ENCODE data around the gene TIMELESS.
"Not testable (repeated sequence)": the region's sequence is repeated elsewhere in the genome, so short reads cannot be mapped to it uniquely, and the experiment has no call there.

Gene TIMELESS

GRCh38 chr12:56448860-56449621 lies at the start of gene TIMELESS:
Gene TIMELESS (minus strand): TSS chr12:56449426. CDS start chr12:56434170, 15,256 bp downstream.
- peak; percentile 82 for DNase-seq (ENCODE audit: low spot score)

- DNase-seq (ENCODE audit: low spot score) = not testable (repeated sequence)
Measured at GRCh38 chr12:56498126-56498902, 49.1 kb upstream of the TIMELESS start.

GRCh38 chr12:56496704-56497103 lies 47.5 kb upstream of the TIMELESS start:
- peak; percentile 54 for DNase-seq (ENCODE audit: low spot score)

- not testable (repeated sequence) for DNase-seq (ENCODE audit: low spot score)
Measured at GRCh38 chr12:56494481-56494880, 45.3 kb upstream of the TIMELESS start.

- DNase-seq (ENCODE audit: low spot score) = not testable (repeated sequence)
Measured at GRCh38 chr12:56494106-56494415, 44.8 kb upstream of the TIMELESS start.

- not testable (repeated sequence) for DNase-seq (ENCODE audit: low spot score)
Measured at GRCh38 chr12:56493409-56494105, 44.3 kb upstream of the TIMELESS start.

GRCh38 chr12:56490360-56490759 lies 41.1 kb upstream of the TIMELESS start:
- DNase-seq (ENCODE audit: low spot score) = no peak

- no peak for DNase-seq (ENCODE audit: low spot score)
Measured at GRCh38 chr12:56488041-56488955, 39.1 kb upstream of the TIMELESS start, which contains the start of gene GLS2. Gene GLS2 (minus strand): TSS chr12:56488161. CDS start chr12:56488118, 43 bp downstream.

GRCh38 chr12:56487448-56488040 lies 38.3 kb upstream of the TIMELESS start:
- DNase-seq (ENCODE audit: low spot score) = no peak

GRCh38 chr12:56486694-56487093 lies 37.5 kb upstream of the TIMELESS start:
- DNase-seq (ENCODE audit: low spot score) = no peak

GRCh38 chr12:56484566-56484965 lies 35.3 kb upstream of the TIMELESS start:
- no peak for DNase-seq (ENCODE audit: low spot score)

GRCh38 chr12:56479625-56480024 lies 30.4 kb upstream of the TIMELESS start:
- DNase-seq (ENCODE audit: low spot score) = no peak

GRCh38 chr12:56477521-56478225 lies 28.4 kb upstream of the TIMELESS start:
- no peak for DNase-seq (ENCODE audit: low spot score)

GRCh38 chr12:56476972-56477432 lies 27.8 kb upstream of the TIMELESS start:
- no peak for DNase-seq (ENCODE audit: low spot score)

GRCh38 chr12:56476143-56476542 lies 26.9 kb upstream of the TIMELESS start:
- DNase-seq (ENCODE audit: low spot score) = no peak

GRCh38 chr12:56474389-56474788 lies 25.2 kb upstream of the TIMELESS start:
- DNase-seq (ENCODE audit: low spot score) = no peak

- peak; percentile 12 for DNase-seq (ENCODE audit: low spot score)
Measured at GRCh38 chr12:56469007-56469930, 20.0 kb upstream of the TIMELESS start.

- DNase-seq (ENCODE audit: low spot score) = peak; percentile 94
Measured at GRCh38 chr12:56468216-56469006, 19.2 kb upstream of the TIMELESS start, which contains the start of gene SPRYD4. Gene SPRYD4 (plus strand): TSS chr12:56468578. CDS start chr12:56468592, 14 bp downstream.
